H1 (cell line): Measurements from ENCODE around the gene SMCO1. TPM values are rescaled to one million over a fixed set of nuclear protein-coding genes. Genes with fewer than 3 reads are reported as not detected.

ENCODE experiments used
- ATF2 ChIP-seq: IDR thresholded peaks from 2 replicates; pipeline ENCODE4 v1.6.1; 2012; ENCODE audit warnings: low read length, inconsistent platforms
- EZH2 ChIP-seq: fragments of 200-600 bp; sonication (generic); IDR thresholded peaks from 2 replicates; pipeline ENCODE4 v1.7.1; 2012; ENCODE audit warnings: low read depth, mild to moderate bottlenecking, moderate library complexity, low read length, inconsistent platforms; ENCODE audit not compliant: severe bottlenecking
- JUN ChIP-seq: IDR thresholded peaks from 2 replicates; pipeline ENCODE4 v1.6.1; 2011; ENCODE audit warnings: low read depth, mild to moderate bottlenecking, improper control_type of control experiment, low read length
- KDM1A ChIP-seq: fragments of 200-600, 300-600 bp; sonication (generic); IDR thresholded peaks from 2 replicates; pipeline ENCODE4 v1.7.1; 2016; ENCODE audit warnings: mild to moderate bottlenecking, low read length, borderline replicate concordance
- RAD21 ChIP-seq, 2 experiments: IDR thresholded peaks in 1 of 2; conservative IDR thresholded peaks in 1 of 2; 2 replicates each; pipeline ENCODE4 v1.6.1; 2011; ENCODE audit warnings: low read depth in 2 of 2, low read length in 2 of 2, improper control_type of control experiment in 1 of 2, inconsistent platforms in 1 of 2, mild to moderate bottlenecking in 1 of 2, moderate library complexity in 1 of 2
- RBBP5 ChIP-seq: IDR thresholded peaks from 2 replicates; pipeline ENCODE4 v1.7.1; 2012; ENCODE audit warnings: low read depth, mild to moderate bottlenecking, inconsistent platforms, low read length, moderate library complexity, borderline replicate concordance
- TBP ChIP-seq: IDR thresholded peaks from 2 replicates; pipeline ENCODE4 v1.6.1; 2011; ENCODE audit warnings: low read depth, low read length, improper control_type of control experiment
- YY1 ChIP-seq: IDR thresholded peaks from 2 replicates; pipeline ENCODE4 v1.6.1; 2011; ENCODE audit warnings: low read depth, mild to moderate bottlenecking, low read length
- polyA plus RNA-seq, 7 experiments: library from polyadenylated mRNA; depleted of rRNA in 3 of 7; stranded (reverse) in 5 of 7; unstranded in 2 of 7; fragments of >200 nt in 5 of 7; fragments of 200-250 nt in 2 of 7; gene quantifications; 1 replicate in 5 of 7; 2 replicates in 1 of 7; 4 replicates in 1 of 7; pipeline versions ENCODE4 v1.2.1 to v1.2.3, GENCODE V29; 2011 to 2013; ENCODE audit warnings: missing spikeins in 2 of 7, mixed read lengths in 2 of 7
- total RNA-seq: library from RNA; stranded (reverse); fragmentation: NEBNext Ultra II Directional; extraction: Animal tissue kit (Norgen Biotek cat#: 25700); gene quantifications from 2 replicates; pipeline ENCODE4 v1.2.1, GENCODE V29; 2021

Gene SMCO1
- total and polyA plus RNA-seq, 2 of the 8 experiments (the other 6 are each of a cell fraction or from before 2014, with no cell fraction given), result 0.03 TPM; not detected in 1

- TF ChIP-seq JUN (no peak), ATF2 (no peak), RAD21 (IDR thresholded peaks at IDR 0.05 in 1 of 2, conservative IDR thresholded peaks at IDR 0.05 in 1 of 2; ENCODE audit: low read depth in 2 of 2, low read length in 2 of 2) (peak; percentile 59 to 77), KDM1A (no peak), TBP (no peak; the same call in 1 of the 2 replicates), EZH2 (no peak), YY1 (peak; percentile 84), RBBP5 (peak; percentile 47; the same call in 1 of the 2 replicates)
- TF ChIP-seq, all 59 proteins: peak for 16
These were observed 13.6 kb upstream of the SMCO1 start (continued) for GRCh38 chr3:196528639-196529233.
